Ramos (cell line): ENCODE data around the gene SVIL.
"Not testable (repeated sequence)": the region's sequence is repeated elsewhere in the genome, so short reads cannot be mapped to it uniquely, and the experiment has no call there.

Experiments
- in situ Hi-C: fragments of 300-500 bp; cut with MboI; formaldehyde crosslinking; loops from one replicate; pipeline ENCODE4 v1.14.3; 2022; ENCODE audit warnings: low sequenced_read_pairs; ENCODE audit not compliant: unreplicated experiment

SVIL gene

DNA sequence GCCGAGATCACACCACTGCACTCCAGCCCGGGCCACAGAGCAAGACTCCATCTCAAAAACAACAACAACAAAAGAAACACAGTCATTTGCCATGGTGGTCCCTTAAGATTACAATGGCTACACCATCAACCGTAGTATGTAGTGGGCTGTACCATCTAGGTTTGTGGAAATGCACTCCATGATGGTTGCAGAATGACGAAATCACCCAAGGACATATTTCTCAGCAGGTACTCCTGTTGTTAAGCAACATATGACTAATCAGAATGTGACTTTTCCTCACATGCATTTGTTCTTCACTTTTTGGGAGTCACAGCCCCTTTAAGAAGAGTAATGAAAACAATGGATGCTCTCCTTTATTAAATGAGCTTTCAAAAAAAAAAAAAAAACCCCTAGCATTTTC, 11.0 kb downstream of the SVIL start:
- in situ Hi-C loops: no loop called here

GRCh38 chr10:29622382-29622922, 12.3 kb downstream of the SVIL start:
- in situ Hi-C loops: no loop called here

GRCh38 chr10:29621161-29621560, 13.6 kb downstream of the SVIL start:
- in situ Hi-C loops: no loop called here

DNA sequence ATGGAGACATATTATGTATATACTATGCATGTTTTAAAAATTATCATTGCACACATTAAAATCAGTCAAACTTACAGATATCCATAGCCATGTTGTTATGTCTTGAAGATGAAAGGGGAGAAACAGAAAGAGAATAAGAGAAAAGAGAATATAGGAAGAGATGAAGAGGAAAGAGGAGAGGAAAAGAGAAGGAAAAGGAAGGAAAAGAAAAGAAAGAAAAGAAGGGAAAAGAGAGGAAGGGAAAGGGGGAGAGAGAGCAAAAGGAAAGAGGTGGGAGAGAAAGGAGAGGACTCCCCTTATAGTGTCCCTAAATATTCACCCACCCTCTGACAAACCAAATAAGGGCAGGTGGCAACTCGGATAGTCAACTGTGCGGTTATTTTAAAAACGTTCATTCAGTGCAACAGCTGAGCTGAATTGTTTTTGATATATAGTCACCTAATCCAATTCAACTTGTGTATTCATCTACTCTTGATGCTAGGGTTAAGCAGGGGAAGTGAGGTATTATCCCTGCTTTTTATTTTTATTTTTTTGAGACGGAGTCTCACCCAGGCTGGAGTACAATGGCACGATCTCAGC, 14.6 kb downstream of the SVIL start:
- in situ Hi-C loops: no loop called here

GRCh38 chr10:29619241-29619669, 15.5 kb downstream of the SVIL start:
- in situ Hi-C loops: no loop called here

GRCh38 chr10:29618341-29619171, 16.2 kb downstream of the SVIL start:
- in situ Hi-C loops: no loop called here

DNA sequence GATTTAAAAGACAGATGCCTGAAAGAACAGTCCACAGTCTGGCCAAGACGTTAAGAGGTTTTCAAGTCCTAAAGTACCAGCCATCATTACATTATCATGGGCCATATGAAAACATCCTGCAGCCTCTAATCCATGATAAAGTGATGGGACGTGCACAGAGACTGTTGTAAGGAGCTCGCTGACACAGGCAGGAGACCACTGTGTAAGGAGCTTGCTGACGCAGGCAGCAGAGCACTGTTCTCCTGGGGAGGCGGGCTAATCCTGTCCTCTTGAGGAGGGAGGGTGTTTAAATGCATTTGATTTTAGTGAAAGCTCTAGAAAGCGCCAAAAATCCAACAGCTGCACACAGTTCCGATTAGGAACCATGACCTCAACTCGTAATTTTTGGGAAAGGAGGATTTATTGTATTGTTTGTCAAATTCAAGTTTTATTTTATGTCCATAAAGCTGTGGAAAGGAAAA, 16.9 kb downstream of the SVIL start:
- in situ Hi-C loops: no loop called here

- in situ Hi-C loops: no loop called here
Observed at GRCh38 chr10:29616542-29616941, 18.2 kb downstream of the SVIL start.

- in situ Hi-C loops: no loop called here
Observed at GRCh38 chr10:29615195-29615594, 19.6 kb downstream of the SVIL start.

DNA sequence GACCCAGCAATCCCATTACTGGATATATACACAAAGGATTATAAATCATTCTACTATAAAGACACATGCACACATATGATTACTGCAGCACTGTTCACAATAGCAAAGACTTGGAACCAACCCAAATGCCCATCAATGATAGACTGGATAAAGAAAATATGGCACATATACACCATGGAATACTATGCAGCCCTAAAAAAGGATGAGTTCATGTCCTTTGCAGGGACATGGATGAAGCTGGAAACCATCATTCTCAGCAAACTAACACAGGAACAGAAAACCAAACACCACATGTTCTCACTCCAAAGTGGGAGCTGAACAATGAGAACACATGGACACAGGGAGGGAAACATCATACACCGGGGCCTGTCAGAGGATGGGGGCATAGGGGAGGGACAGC, 20.5 kb downstream of the SVIL start:
- in situ Hi-C loops: not testable (repeated sequence)

- in situ Hi-C loops: no loop called here
Observed at GRCh38 chr10:29613791-29614190, 21.0 kb downstream of the SVIL start.

DNA sequence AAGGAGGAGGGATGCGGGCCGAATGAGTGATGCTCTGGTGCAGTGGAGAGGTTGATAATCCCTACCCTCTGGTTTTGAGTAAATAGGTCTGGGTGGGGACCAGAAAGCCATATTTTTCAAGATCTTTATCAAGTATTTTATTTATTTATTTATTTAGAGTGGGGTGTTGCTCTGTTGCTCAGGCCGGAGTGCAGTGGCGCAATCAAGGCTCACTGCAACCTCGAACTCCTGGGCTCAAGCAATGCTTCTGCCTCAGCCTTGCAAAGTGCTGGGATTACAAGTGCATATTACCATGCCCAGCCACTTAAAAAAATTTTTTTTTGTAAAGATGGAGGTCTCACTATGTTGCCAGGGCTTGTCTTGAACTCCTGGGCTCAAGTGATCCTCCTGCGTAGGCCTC, 21.6 kb downstream of the SVIL start:
- in situ Hi-C loops: no loop called here

GRCh38 chr10:29612657-29613056, 22.1 kb downstream of the SVIL start:
- in situ Hi-C loops: no loop called here

- in situ Hi-C loops: no loop called here
Observed at GRCh38 chr10:29611781-29612381, 22.9 kb downstream of the SVIL start.

GRCh38 chr10:29610876-29611647, 23.7 kb downstream of the SVIL start:
- in situ Hi-C loops: no loop called here

- in situ Hi-C loops: not testable (repeated sequence)
Observed at GRCh38 chr10:29610331-29610730, 24.4 kb downstream of the SVIL start.

DNA sequence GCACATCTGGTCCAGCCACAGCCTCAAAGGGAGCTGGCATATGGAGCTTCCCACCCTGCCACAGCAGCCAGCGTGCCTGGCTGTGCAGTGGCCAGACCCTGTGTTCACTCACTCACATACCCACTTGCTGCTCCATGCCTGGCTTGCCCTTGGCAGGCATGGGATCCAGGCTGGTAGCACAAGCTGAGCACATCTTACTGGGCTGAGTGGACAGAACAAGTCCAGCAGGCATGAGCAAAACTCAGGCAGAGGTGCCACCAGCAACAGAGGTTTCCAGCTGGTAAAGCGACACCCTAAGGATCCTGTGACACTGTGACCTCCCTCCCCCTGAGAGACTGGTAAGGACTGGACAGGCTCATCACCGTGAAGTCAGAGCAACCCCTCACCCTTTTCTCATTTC, 25.1 kb downstream of the SVIL start:
- in situ Hi-C loops: no loop called here

GRCh38 chr10:29608476-29609301, 26.1 kb downstream of the SVIL start:
- in situ Hi-C loops: no loop called here

DNA sequence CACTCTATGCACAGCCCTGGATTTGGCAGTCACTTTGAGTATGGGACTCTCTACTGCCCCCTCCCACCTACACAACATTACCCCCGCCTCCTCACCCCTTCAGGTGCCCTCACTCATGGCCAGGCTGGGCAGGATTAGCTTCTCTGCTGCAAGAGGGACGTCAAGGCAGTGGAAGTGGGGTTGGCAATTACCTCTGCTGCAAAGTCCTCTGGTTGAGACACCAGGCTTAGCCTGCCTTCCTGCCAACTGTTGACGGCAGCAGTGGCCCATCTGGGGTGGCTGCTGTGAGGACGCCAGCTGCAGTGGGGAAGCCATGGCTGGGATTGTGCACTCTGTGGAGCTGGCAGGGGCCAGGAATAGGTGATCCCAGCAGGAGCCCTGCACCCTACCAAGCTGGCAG, 26.7 kb downstream of the SVIL start:
- in situ Hi-C loops: no loop called here

DNA sequence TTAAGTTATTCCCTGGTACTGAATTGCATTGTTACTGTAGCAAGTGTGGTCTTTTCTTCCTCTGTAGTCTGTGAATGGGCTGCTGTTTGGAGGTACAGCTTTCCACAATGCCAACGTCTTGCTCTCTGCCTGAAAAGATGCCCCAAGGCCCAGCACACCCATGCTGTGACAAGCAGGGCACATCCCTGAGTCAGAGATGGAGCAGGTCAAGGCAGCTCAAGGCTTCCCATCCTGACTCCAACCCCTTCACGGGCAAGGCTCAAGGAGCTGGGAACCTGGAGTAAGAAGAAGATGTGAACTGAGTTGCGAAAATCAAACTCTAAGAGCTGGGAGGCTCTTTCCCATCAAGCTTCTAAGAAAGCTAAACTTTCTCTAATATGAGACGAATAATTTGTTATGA, 27.2 kb downstream of the SVIL start:
- in situ Hi-C loops: no loop called here
